Panc1 (cell line): ENCODE data around the gene ADO.

Experiments used
- CTCF ChIP-seq: fragments of 450-650 bp; IDR thresholded peaks from 2 replicates; pipeline ENCODE4 v1.5.1; 2017; ENCODE audit warnings: mild to moderate bottlenecking
- POLR2AphosphoS5 ChIP-seq: IDR thresholded peaks from 2 replicates; pipeline ENCODE4 v1.6.1; 2012; ENCODE audit warnings: mild to moderate bottlenecking, low read depth, low read length, moderate library complexity
- SIN3A ChIP-seq: IDR thresholded peaks from 2 replicates; pipeline ENCODE4 v1.6.1; 2012; ENCODE audit warnings: low read depth, mild to moderate bottlenecking, low read length, moderate library complexity, borderline replicate concordance; ENCODE audit not compliant: insufficient read depth

- TF ChIP-seq CTCF (no peak), POLR2AphosphoS5 (no peak), SIN3A (no peak)
Observed at GRCh38 chr10:62820586-62820985, 16.1 kb downstream of the ADO start.
